Raji (cell line): ENCODE measurements around the gene VPS37C.

Experiments used
- POLR2A ChIP-seq: IDR thresholded peaks from 2 replicates; pipeline ENCODE4 v1.6.1; 2011; ENCODE audit warnings: low read depth, low read length, control low read depth; ENCODE audit not compliant: insufficient read depth

The VPS37C gene

GRCh38 chr11:61128947-61129638, 32.1 kb downstream of the VPS37C start:
- TF ChIP-seq POLR2A, result no peak

GRCh38 chr11:61127991-61128390, 33.2 kb downstream of the VPS37C start:
- TF ChIP-seq POLR2A, result no peak

- TF ChIP-seq POLR2A, result no peak
These were observed 35.0 kb downstream of the VPS37C start for GRCh38 chr11:61126256-61126655.

- no peak for TF ChIP-seq POLR2A
These were observed 35.9 kb downstream of the VPS37C start for GRCh38 chr11:61125310-61125684.

- no peak for TF ChIP-seq POLR2A
These were observed 36.5 kb downstream of the VPS37C start for GRCh38 chr11:61124574-61125309.

- no peak for TF ChIP-seq POLR2A
These were observed 37.3 kb downstream of the VPS37C start for GRCh38 chr11:61123775-61124571.

- TF ChIP-seq POLR2A, result no peak
These were observed 38.5 kb downstream of the VPS37C start for GRCh38 chr11:61122761-61123160.

- no peak for TF ChIP-seq POLR2A
These were observed 39.3 kb downstream of the VPS37C start for GRCh38 chr11:61121917-61122316.

GRCh38 chr11:61121192-61121831, 39.9 kb downstream of the VPS37C start:
- no peak for TF ChIP-seq POLR2A

GRCh38 chr11:61120706-61121191, 40.5 kb downstream of the VPS37C start:
- no peak for TF ChIP-seq POLR2A

- no peak for TF ChIP-seq POLR2A
These were observed 41.0 kb downstream of the VPS37C start for GRCh38 chr11:61120099-61120705.

- no peak for TF ChIP-seq POLR2A
These were observed 41.7 kb downstream of the VPS37C start for GRCh38 chr11:61119571-61119970.

- TF ChIP-seq POLR2A, result no peak
These were observed 42.2 kb downstream of the VPS37C start for GRCh38 chr11:61119055-61119454.

- TF ChIP-seq POLR2A, result no peak
These were observed 42.8 kb downstream of the VPS37C start for GRCh38 chr11:61118406-61118805.

- TF ChIP-seq POLR2A, result no peak
These were observed 43.2 kb downstream of the VPS37C start for GRCh38 chr11:61118004-61118403.
